ENCODE measurements around the gene ZFYVE28.

Gene ZFYVE28

DNA sequence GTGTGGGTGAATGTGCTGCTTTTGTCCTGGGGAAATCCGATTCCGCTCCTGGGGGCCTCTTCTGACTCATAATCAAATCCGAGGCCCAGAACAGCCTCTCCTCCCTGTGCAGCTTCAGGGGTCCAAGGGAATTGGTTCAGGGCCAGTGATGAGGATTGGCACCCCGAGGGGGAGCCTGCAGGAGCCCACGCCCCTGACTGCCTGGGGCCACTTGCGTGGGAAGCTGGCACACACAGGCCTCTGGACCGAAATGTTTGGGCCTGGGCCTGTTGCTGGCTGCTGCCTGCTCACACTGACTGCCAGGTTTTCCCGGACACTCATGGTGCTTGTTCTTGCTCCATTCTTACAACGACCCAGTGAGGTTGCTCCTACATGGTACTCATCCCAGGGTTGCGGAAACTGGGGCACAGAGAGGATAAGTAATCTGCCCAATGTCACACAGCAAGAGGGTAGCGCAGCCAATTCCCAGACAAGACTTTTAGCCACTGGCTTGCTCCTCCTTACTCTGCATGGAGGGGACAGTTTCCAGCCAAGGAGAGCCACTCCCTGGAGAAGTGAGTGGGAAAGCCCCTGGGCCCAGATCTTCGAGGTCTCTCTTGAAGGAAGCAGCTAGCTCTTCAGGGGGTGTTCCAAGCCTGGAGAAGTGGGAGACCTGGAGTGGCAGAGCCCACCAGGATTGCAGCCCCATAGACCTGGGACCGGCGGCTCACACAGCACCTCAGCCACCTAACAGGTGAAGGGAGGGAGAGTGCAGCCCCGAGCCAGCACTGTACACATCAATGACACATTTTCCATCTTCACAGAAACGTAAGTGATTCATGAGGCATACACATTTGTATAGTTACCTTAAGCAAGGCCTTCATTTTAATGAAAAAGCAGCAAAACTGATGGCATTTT lies 20.6 kb upstream of the ZFYVE28 start:
- H3K4me3 ChIP-seq (ENCODE audit: low read depth, low read length) = no peak overlapping the region
- in situ Hi-C loops (cut with HindIII; ENCODE audit: low sequenced_read_pairs) = no loop called here
- TF ChIP-seq, protein P1, sequence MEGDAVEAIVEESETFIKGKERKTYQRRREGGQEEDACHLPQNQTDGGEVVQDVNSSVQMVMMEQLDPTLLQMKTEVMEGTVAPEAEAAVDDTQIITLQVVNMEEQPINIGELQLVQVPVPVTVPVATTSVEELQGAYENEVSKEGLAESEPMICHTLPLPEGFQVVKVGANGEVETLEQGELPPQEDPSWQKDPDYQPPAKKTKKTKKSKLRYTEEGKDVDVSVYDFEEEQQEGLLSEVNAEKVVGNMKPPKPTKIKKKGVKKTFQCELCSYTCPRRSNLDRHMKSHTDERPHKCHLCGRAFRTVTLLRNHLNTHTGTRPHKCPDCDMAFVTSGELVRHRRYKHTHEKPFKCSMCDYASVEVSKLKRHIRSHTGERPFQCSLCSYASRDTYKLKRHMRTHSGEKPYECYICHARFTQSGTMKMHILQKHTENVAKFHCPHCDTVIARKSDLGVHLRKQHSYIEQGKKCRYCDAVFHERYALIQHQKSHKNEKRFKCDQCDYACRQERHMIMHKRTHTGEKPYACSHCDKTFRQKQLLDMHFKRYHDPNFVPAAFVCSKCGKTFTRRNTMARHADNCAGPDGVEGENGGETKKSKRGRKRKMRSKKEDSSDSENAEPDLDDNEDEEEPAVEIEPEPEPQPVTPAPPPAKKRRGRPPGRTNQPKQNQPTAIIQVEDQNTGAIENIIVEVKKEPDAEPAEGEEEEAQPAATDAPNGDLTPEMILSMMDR (IDR thresholded peaks at IDR 0.05; ENCODE audit: low read depth, low read length) = no peak
- DNase-seq (ENCODE audit: low read depth, low spot score) = no peak

DNA sequence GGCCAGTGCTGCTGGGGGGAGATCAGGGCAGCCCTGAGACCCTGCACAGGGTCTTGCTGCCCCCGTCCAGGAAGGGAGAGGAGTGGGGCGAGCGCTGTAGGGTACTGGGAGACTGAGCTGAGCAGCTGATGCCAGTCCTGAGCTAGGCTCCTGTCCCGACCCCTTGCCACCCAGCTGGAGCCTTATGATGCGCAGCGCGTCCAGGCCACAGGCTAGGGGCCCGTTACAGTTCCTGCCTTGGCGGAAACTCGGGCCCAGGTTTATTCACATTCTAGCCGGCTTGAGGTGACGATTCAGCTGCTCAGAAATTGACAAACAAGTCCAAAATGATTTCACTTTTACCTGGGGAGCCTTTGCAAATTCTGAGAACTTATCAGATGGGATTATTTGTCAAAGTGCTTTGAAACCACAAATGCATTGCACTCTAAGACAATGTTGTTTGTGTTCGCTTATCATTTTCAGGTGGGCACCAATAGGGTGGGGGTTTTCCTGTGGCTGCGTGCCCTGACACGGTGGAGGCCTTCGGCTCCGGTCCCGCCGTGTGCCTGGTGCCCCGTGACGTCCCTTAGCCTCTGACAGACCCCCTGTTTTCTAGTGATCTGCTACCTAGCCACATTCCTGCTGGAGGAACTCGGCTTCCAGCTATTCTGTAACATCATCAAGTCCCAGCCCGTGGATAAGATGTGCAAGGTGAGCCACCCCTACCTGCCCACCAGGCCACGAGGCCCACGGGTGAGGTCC lies 19.2 kb upstream of the ZFYVE28 start:
- no peak for DNase-seq (ENCODE audit: low read depth, low spot score)
- no peak overlapping the region for H3K4me3 ChIP-seq (ENCODE audit: low read depth, low read length)
- TF ChIP-seq, protein P1 (IDR thresholded peaks at IDR 0.05; ENCODE audit: low read depth, low read length) = no peak
- in situ Hi-C loops (cut with HindIII; ENCODE audit: low sequenced_read_pairs) = no loop called here

DNA sequence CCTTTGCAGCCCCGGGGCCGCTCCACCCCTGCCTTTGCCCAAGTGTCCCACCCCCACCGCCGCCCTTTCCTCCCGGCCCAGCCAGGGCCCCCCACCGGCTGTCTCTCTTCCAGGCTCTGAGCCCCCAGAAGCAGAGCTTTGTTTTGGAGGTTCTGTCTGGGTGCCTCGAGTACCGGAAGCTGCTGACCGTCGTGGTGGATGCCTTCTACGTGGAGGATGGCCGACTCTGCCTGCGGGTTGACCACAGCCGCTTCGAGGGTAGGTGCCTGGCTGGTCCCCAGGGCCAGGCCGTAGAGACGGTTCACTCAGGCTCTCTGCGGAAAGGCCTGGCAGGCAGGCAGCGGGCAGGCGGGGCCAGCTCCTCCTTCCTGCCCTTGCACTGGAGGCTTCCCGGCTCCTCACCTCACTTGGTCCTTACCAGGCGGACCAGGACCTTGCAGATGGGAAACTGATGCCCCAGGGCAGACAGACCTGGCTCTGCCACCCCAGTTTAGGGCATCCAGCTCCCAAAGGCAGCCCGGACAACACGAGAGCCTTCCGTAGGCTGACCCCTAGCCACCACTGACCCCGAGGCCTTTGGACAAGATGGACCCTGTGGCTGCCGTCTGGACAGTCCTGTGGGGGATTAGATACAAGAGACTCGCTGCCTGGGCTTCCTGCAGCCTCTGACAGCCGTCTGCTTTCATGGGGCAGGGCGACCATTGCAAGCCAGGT lies 18.5 kb upstream of the ZFYVE28 start:
- H3K4me3 ChIP-seq (ENCODE audit: low read depth, low read length) = no peak overlapping the region
- DNase-seq (ENCODE audit: low read depth, low spot score) = no peak
- in situ Hi-C loops (cut with HindIII; ENCODE audit: low sequenced_read_pairs) = no loop called here
- TF ChIP-seq, protein P1 (IDR thresholded peaks at IDR 0.05; ENCODE audit: low read depth, low read length) = no peak

DNA sequence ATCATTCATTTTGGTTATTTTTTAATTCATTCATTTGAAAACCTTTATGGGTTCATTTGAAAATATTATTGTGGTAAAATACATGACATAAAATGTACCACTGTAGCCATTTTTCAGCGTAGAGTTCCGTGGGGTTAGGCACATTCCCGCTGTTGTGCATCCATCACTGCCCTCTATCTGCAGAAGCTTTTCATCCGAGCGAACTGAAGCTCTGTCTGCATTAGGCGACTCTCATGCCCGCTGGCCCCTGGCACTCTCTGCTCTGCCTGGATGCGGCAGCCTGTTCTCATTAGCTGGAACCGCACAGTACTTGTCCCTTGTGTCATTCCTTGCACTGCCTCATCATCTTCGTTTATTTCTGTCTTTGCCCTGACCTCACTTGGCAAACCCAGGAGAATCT lies 17.9 kb upstream of the ZFYVE28 start:
- TF ChIP-seq, protein P1 (IDR thresholded peaks at IDR 0.05; ENCODE audit: low read depth, low read length) = peak; percentile 32
- no peak for DNase-seq (ENCODE audit: low read depth, low spot score)
- in situ Hi-C loops (cut with HindIII; ENCODE audit: low sequenced_read_pairs) = no loop called here
- no peak overlapping the region for H3K4me3 ChIP-seq (ENCODE audit: low read depth, low read length)

DNA sequence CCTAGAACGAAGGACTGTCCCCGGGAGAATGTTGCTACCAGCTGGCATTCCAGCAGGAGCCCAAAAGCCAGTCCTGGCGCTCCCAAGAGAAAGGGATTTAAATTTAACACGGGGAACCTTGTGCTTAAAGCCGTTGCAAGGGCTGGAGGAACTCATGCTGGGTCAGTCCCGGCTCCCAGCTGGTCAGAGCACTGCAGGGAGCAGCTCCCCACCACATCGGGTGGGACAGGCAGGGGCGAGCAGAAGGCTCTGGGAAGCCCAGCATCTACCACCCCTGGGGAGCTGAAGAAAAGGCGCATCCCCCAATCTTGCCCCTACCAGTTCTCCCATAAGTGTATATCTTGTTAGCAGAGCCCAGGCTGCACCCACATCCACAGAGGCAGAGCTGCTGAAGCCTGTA lies 16.0 kb upstream of the ZFYVE28 start:
- in situ Hi-C loops (cut with HindIII; ENCODE audit: low sequenced_read_pairs) = no loop called here
- DNase-seq (ENCODE audit: low read depth, low spot score) = no peak
- no peak overlapping the region for H3K4me3 ChIP-seq (ENCODE audit: low read depth, low read length)
- TF ChIP-seq, protein P1 (IDR thresholded peaks at IDR 0.05; ENCODE audit: low read depth, low read length) = no peak

DNA sequence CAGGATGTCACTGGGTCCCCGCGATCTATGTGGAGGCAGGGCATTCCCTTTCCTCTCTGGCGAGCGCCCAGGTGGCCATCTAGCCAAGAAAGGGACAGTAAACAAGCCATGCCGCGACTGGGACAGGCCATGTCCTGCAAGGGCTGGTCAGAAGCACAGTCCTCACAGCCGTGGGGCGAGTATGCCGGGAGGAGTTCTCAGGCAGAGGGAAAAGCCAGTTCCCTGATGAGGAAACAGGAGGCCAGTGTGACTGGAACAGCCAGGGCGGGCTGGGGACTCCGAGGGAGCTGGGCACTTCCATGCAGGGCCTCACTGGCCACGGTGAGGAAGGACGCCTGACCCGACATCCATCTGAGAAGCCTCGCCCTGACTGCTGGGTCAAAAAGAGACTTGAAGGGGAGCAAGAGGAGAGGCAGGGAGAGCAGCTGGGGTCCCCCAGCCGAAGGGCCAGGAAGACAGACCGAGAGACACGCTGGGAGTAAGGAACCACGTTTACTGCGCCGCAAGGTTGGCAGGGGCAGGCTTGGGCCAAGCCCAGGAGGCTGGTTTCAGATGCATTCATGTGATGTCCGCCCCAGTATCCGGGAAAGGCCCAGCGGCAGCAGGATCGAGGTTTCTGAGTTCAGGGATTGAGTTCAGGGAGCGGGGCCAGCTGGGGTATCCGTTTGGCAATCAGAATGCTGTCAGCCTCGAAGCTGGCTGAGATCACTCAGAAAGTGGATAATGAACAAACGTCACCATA lies 15.3 kb upstream of the ZFYVE28 start:
- in situ Hi-C loops (cut with HindIII; ENCODE audit: low sequenced_read_pairs) = no loop called here
- no peak overlapping the region for H3K4me3 ChIP-seq (ENCODE audit: low read depth, low read length)
- no peak for DNase-seq (ENCODE audit: low read depth, low spot score)

More for the DNA sequence above, 15.3 kb upstream of the ZFYVE28 start:
- TF ChIP-seq, protein P1 (IDR thresholded peaks at IDR 0.05; ENCODE audit: low read depth, low read length) = no peak
